Measurements from ENCODE around the gene NEUROG2.

The NEUROG2 gene

GRCh38 chr4:112536123-112536522, 20.1 kb upstream of the NEUROG2 start:
- TF ChIP-seq YY1 (IDR thresholded peaks at IDR 0.05; ENCODE audit: low read depth) (no peak), MAX (IDR thresholded peaks at IDR 0.05) (no peak), CREB1 (IDR thresholded peaks at IDR 0.05; ENCODE audit: low read depth) (no peak), EGR1 (IDR thresholded peaks at IDR 0.05) (no peak), CEBPB (IDR thresholded peaks at IDR 0.05) (no peak), ZBTB7A (IDR thresholded peaks at IDR 0.05; ENCODE audit: low read depth) (no peak), REST (IDR thresholded peaks at IDR 0.05; ENCODE audit: low read depth) (no peak), TAF1 (IDR thresholded peaks at IDR 0.05; ENCODE audit: low read depth) (no peak), TCF12 (IDR thresholded peaks at IDR 0.05; ENCODE audit: low read depth) (no peak)

- no peak for TF ChIP-seq EP300 (IDR thresholded peaks at IDR 0.05; ENCODE audit: borderline replicate concordance)
- no peak for TF ChIP-seq USF1 (IDR thresholded peaks at IDR 0.05)
- no peak for TF ChIP-seq NFIC (IDR thresholded peaks at IDR 0.05)
- no peak for TF ChIP-seq CEBPB (IDR thresholded peaks at IDR 0.05)
- TF ChIP-seq YY1 (IDR thresholded peaks at IDR 0.05; ENCODE audit: low read depth), result no peak
- no peak for TF ChIP-seq TEAD4 (IDR thresholded peaks at IDR 0.05)
- TF ChIP-seq TAF1 (IDR thresholded peaks at IDR 0.05; ENCODE audit: low read depth), result no peak
- TF ChIP-seq RAD21 (IDR thresholded peaks at IDR 0.05; ENCODE audit: low read depth), result no peak
- no peak for TF ChIP-seq ZBTB7A (IDR thresholded peaks at IDR 0.05; ENCODE audit: low read depth)
- no peak for TF ChIP-seq MAX (IDR thresholded peaks at IDR 0.05)
- TF ChIP-seq TCF12 (IDR thresholded peaks at IDR 0.05; ENCODE audit: low read depth), result no peak
- TF ChIP-seq FOXM1 (IDR thresholded peaks at IDR 0.05; ENCODE audit: borderline replicate concordance, low read depth), result no peak
- TF ChIP-seq EGR1 (IDR thresholded peaks at IDR 0.05), result no peak
- TF ChIP-seq REST (IDR thresholded peaks at IDR 0.05; ENCODE audit: low read depth), result no peak
- TF ChIP-seq CREB1 (IDR thresholded peaks at IDR 0.05; ENCODE audit: low read depth), result no peak
These were observed 16.3 kb upstream of the NEUROG2 start for GRCh38 chr4:112532267-112532666.

DNA sequence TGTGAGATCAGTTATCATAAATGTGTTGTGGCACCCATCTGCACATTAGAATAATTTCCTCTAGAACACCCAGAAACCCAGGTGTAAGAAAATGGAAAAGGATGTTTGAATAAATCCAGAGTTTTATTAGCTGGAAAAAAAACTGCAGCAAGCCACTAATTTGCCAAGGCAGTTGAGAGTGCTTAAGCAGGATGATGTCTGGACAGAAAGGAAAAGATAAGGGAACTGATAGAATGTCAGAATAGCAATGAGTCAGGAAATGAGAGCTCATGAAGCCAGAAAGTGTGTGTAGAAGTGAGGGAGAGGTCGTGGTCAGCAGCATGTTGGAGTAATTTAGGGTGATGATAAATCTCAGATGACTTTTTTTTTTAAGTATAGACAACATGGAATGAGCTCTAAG, 15.2 kb upstream of the NEUROG2 start:
- TF ChIP-seq TCF12 (IDR thresholded peaks at IDR 0.05; ENCODE audit: low read depth) (no peak), MAX (IDR thresholded peaks at IDR 0.05) (no peak), ZBTB7A (IDR thresholded peaks at IDR 0.05; ENCODE audit: low read depth) (no peak), CREB1 (IDR thresholded peaks at IDR 0.05; ENCODE audit: low read depth) (no peak), TAF1 (IDR thresholded peaks at IDR 0.05; ENCODE audit: low read depth) (no peak), RAD21 (IDR thresholded peaks at IDR 0.05; ENCODE audit: low read depth) (no peak), EGR1 (IDR thresholded peaks at IDR 0.05) (no peak), NFIC (IDR thresholded peaks at IDR 0.05) (no peak), REST (IDR thresholded peaks at IDR 0.05; ENCODE audit: low read depth) (no peak), EP300 (IDR thresholded peaks at IDR 0.05; ENCODE audit: borderline replicate concordance) (no peak), TEAD4 (IDR thresholded peaks at IDR 0.05) (no peak), FOXM1 (IDR thresholded peaks at IDR 0.05; ENCODE audit: borderline replicate concordance, low read depth) (no peak), CEBPB (IDR thresholded peaks at IDR 0.05) (no peak), USF1 (IDR thresholded peaks at IDR 0.05) (no peak), YY1 (IDR thresholded peaks at IDR 0.05; ENCODE audit: low read depth) (no peak)

DNA sequence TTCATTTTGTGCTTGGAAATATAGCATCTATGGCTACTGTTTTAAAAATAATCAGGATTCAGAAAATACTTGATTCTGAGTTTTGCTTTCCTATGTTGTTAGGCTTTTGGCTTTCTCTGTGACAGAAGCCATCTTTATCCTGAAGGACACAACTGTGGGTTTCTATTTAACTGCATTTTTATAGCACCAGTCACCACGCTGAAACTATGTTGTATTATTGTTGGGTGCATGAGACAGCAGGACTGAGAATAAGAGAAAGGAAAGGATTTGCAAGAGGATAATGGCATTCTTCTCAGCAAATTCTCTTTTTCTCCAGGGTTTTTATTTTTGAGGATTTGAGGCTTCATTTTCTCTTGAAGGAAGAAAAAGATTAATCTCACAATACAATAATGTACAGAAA, 10.1 kb upstream of the NEUROG2 start:
- TF ChIP-seq EGR1 (IDR thresholded peaks at IDR 0.05) (no peak), TCF12 (IDR thresholded peaks at IDR 0.05; ENCODE audit: low read depth) (no peak), ZBTB7A (IDR thresholded peaks at IDR 0.05; ENCODE audit: low read depth) (no peak), FOXM1 (IDR thresholded peaks at IDR 0.05; ENCODE audit: borderline replicate concordance, low read depth) (no peak), YY1 (IDR thresholded peaks at IDR 0.05; ENCODE audit: low read depth) (no peak), CREB1 (IDR thresholded peaks at IDR 0.05; ENCODE audit: low read depth) (no peak), NFIC (IDR thresholded peaks at IDR 0.05) (no peak), CEBPB (IDR thresholded peaks at IDR 0.05) (no peak), USF1 (IDR thresholded peaks at IDR 0.05) (no peak), TAF1 (IDR thresholded peaks at IDR 0.05; ENCODE audit: low read depth) (no peak), EP300 (IDR thresholded peaks at IDR 0.05; ENCODE audit: borderline replicate concordance) (no peak), RAD21 (IDR thresholded peaks at IDR 0.05; ENCODE audit: low read depth) (no peak), REST (IDR thresholded peaks at IDR 0.05; ENCODE audit: low read depth) (no peak), MAX (IDR thresholded peaks at IDR 0.05) (no peak), TEAD4 (IDR thresholded peaks at IDR 0.05) (no peak)

All from Ishikawa (cell line).